HTERT RPE-1 (cell line): ENCODE results near the gene OTULIN.

Experiments
- in situ Hi-C: fragments of 300-500 bp; cut with MboI; formaldehyde crosslinking; loops from 4 replicates; pipeline ENCODE4 v1.14.3; 2020; ENCODE audit warnings: low sequenced_read_pairs

Gene OTULIN

GRCh38 chr5:14696057-14696456 is 31.5 kb downstream of the OTULIN start:
- in situ Hi-C loops, result no loop called here

DNA sequence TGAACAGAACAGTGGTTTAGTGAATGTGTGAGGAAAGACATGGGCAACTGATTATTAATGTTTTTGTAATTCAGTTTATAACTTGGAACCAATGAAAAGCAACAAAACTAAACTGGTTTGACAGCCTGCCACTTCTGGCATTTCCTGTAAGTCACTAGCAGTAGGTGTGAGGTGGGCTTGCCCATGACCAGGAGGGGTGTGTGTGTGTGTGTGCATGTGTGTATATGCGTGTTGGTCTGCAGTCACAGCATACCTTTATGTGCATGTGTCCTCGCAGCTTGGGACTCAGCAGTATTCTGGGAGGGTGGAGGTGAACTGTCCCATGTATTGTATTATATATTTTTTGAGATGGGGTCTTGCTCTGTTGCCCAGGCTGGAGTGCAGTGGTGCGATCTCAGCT is 32.3 kb downstream of the OTULIN start:
- in situ Hi-C loops, result no loop called here

DNA sequence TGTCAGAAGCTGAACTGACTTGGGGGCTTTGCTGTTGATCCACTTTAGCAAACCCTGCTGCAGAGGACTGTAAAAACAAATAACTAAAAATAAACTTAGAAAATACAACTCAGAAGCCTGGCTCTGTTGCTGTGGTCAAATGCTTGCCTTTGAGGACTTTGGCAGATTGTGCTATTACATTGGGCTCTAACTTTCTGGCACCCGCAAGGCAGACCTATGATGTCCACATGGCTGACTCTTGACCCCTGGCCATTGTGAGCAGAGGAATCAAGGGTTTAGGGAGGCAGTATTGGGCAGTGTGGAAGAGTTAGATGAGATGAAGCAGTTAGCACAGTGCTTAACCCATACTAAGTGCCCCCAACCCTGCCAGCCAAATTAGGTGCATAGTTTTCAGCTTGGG is 34.0 kb downstream of the OTULIN start:
- in situ Hi-C loops, result no loop called here

DNA sequence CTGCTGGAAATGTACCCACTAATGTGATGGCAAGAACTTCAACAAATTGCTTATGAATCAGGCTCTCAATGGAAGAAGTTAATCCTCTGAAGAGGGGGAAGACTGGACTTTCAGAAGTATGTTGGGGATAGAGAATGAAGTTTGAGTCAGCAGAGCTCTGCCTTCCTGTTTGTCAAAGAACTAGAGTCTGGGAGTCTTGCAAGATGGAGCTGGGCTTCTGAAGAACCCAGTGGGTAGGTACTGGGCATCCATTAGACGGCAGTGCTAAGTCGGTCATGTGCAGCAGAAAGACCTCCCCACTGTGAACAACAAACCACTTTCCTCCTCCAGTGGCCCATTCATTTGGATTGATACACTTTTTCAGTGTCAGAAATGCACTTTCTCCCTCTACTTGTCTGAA is 34.6 kb downstream of the OTULIN start:
- in situ Hi-C loops, result no loop called here

DNA sequence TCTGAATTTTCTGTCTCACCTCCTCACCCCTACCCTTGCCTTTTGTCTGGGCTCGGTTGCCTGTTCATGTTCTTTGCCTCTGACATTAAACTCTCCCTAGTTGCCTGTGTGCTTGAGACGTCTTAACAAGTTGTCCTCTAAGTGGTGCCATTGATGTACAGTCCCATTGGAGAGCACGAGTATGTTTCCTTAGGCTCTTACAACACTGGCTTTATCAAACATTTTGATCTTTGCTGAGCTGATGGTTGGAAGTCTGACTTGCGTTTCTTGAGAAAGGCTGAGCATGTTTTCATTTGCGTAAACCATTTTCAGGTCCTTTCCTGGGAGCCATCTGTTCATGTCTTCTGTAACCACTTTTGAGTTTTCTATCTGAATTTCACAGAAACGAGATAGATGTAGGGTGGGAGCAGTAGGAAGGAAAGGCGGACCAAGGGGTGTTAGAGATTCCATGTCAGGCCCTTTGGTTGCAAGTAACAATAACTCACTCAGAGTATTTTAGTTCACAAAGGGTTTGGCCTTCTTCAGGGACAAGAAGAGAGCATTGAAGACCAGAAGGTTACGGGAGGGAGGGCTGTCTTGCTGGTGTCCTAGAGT is 35.4 kb downstream of the OTULIN start:
- in situ Hi-C loops, result no loop called here

DNA sequence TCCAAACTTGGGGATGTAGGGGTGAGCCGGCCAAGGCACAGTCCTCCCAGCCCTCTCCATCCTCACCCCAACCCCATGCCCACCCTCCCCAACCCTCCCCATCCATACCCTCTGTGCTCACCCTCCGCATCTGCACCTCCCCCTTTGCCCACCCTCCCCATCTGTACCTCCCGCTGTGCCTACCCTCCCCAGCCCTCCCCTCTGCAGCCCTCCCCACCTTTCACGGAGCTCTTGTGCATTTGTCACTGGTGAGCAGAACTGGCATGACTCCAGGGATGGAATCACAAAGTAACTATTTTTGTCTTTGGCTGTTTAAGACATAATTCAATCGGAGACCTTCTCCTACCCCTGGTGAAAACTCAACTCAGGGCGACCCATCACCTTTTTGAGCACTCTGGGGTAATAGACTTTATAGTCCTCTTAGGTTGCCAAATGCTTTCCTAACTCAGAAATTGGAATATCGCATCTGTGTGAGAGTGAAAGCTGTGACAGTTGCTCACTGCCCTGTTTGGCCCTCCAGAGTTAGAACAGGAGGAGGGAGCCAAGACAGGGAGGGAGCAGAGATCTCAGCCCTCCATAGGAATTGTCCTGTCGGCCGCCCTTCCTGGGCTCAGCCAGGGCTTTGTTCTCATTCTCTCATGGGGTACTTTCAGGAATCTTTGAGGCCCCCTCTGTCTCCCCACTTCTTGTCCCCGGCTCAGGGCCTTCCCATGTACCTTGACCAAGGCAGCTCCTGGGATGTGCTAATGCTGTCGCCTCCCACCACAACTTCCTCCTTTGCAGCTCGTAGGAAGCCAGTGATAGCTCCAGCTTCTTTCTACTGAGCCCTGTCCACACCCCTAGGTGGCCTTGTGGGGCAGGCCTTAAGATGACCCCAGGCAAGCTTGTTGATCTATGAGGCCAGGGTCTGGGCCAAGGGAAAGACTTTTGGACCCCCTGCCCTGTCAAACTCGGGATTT is 36.2 kb downstream of the OTULIN start:
- in situ Hi-C loops, result no loop called here

GRCh38 chr5:14701556-14701955 is 37.0 kb downstream of the OTULIN start:
- in situ Hi-C loops, result no loop called here

DNA sequence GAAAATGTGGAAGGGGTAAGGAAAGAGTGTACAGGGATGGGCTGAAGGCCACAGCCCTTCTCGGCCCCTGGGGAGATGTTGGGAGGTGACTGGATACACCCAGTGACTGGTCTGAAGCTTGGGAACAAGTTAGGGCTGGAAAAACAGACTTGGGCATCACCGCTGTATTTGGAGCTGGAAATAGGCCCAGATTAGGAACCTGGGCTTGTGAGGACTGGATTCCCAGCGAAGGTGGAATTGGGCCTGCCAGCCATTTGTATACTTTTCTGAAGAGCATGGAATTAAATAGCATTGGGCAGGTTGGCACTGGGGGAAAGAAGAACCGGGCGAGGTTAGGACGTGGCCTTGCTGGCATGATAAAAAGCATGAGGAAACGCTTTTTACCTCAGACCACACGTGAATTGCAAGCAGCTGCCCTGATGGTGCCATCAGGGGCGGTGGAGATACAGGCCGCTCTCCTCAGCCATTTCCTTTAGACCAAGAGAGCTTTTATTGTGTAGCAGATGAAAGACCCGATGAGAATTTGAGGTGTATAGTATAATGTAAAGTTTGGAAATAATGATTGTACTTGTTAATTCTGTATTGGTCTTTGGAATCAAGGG is 37.8 kb downstream of the OTULIN start:
- in situ Hi-C loops, result no loop called here

DNA sequence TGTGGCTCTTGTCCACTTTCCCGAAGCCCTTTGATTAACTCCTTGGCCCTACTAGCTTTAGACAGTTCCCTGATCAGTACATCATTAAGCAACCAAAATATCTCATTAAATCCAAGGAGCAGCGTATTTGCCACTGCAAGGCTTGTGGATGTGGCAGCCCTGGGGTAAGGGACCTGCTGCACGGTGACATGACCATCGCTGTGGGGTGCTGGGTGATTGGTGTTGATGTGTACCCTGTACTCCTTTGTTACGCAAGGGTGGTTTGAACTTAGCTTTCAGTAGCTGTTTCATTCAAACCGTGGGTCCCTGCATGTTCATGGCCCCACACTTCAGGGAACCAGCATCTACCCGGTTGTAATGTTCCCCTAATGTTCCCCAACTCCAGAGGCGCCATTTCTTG is 41.0 kb downstream of the OTULIN start:
- in situ Hi-C loops, result no loop called here

GRCh38 chr5:14706615-14707021 is 42.1 kb downstream of the OTULIN start:
- in situ Hi-C loops, result no loop called here

DNA sequence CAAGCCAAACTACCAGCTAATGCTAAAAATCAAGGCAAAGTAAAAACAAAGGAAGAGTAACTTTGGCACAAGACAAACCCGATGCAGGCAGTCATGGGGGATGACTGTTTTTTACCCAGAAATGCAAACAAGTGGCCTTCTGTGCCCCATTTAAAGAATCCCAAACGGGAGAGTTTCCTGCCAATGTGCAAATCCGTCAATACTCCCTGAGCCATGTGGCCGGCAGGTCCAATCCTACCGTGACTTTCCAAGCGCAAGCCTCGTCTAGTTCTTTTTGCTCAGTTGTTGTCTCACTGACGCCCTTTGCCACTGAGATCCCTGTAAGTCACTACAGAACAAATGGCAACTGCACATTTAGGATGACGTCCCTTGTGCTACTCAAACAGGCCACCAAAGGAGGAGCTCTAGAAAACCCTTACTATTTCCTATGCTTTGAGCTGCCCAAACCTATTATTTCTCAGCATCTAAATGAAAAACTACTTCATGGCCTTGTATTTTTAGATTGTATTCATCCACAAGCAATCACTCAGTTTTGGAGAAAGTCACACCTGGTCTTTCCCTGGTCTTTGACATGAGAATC is 43.4 kb downstream of the OTULIN start:
- in situ Hi-C loops, result no loop called here

DNA sequence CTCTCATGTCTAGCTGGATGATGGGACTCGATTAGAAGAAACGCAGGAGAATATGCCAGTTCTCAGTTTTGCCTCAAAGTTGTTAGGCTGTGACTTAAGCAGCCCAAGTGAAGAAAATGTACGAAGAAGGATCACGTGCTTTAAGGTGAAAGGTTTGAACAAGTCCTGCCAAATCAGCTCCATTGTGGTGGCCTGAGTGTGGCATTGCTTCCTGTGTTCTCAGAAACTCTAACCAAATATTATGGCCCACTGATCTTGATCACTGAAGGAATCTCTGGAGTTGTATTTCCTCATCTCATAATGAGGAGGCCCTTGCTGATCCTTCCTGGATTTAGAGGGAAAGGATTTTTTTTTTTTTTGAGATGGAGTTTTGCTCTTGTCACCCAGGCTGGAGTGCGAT is 44.0 kb downstream of the OTULIN start:
- in situ Hi-C loops, result no loop called here

DNA sequence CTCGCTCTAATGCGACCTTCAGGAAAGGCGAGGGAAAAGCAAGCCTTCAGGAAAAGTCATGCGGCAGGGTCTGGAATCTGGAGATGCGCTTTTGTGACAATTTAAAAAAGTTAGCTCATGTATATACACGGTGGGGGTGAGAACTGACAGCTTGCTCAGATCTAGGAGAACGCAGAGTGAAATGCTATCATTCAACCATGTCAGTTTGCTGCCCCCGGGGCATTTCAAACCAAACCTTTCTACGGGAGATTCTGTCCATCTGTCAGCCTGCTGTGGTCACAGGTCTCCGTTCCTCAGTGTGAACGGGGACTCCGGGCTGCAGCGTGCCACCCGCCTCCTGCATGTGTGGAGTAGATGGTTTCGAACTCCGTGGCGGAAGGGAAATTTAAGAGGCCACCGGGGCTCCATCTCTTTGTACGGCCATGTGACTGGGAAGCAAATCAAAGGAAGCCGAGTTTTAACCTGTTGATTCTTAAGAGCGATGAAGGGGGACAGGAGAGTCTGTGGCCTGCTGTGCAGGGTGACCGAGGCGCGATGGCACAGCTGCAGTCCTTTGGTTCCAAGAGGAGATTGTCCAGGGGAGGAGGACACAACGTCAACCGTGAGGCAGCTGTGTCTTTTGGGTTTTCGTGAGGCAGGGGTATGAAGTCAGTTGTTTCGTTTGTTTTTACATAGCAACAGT is 45.9 kb downstream of the OTULIN start:
- in situ Hi-C loops, result no loop called here

DNA sequence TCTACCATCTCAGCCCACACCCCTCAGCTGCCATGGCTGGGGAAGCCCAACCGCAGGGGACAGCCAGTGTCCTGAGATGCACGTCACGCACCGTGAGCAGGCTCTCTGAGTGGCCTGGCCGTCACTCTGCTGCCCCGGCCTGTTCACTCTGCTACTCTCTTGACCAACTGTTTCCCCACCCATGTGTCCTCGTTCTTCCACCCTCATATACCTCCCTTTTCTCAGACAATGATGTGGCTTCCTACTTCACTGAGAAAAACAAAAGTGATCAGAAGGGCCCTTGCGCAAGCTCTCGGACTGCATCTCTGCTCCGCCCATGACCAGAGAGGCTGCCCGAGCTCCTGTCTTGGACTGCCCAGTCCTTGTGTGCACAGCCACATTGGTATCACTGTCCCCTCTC is 47.6 kb downstream of the OTULIN start:
- in situ Hi-C loops, result no loop called here

- in situ Hi-C loops, result no loop called here
Observed at GRCh38 chr5:14712666-14713065, 48.1 kb downstream of the OTULIN start.

DNA sequence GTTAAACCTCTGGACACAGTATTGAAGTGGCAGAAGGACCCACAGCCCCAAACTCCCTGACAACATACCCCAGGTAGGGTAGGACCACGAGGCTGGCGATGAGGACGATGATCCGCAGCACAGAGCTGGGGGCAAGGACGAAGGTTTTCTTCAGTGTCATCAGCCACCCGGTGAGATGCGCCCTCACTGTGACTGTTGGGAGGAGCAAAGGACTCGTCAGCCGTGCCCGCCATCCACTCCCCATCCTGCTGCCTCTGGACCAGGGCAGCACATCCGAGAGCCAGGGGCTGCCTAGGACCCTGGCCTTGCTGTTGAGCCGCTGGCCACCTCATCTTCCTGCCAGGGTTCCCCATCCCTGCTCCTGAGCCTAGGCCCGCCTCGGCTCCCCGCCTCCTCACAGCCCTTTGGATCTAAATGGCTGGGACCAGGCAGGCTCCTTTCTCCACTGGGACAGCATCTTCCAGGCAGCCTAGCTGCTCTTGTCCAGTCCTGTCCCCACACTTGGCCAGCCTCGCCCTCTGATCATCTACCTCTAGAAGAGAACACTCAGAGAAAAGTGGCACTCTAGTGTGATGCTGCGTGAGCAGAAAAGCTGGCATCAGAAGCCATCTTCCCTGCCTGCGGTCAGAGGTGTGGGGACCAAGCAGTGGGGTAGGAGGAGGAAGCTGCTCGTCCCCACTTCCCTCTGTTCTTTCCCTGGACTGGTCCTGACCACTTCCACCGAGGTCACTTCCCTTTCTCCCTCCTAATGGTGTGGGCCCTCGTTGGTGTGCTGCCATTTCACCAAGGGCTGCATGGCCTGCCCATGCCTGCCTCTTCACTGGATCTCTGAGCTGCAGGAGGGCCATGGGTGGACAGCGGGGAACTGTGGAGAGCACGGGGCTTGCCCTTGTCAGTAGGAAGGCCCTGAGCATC is 49.2 kb downstream of the OTULIN start:
- in situ Hi-C loops, result no loop called here

DNA sequence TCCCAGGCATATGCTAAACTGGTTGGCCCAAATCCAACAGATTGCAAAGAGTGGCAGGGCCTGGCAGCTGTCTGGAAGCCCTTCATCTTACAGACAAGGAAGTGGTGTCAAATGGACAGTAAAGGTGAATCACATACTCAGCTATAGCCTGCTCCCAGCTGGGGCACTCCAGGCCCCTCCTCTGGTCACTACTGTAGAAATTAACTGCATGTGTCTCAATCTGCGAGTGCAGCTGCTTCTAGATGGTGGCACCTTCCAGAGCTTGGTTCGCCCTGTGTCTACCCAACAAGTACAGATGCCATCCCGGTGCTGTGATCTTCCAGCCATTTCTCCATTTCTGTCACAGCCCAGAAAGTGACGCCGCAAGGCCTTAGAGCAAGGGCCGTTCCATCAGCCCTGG is 50.2 kb downstream of the OTULIN start:
- in situ Hi-C loops, result no loop called here

DNA sequence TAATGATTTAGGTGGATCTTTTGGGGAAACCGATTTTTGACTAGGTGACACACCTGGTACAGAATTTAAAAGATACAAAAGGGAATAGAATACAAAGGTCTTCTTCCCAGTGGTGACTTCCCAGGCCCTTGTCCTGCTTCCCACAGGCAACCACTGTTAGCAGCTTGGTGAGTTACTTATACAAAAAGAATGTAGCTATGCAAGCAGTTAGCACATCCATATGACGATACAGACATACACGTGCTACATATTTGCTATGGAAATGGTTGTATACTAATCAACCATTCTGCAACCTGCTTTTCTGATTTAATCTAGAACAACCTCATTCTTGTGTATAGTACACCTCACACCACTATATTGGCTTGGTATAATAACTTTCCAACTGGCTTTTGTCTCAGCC is 51.0 kb downstream of the OTULIN start:
- in situ Hi-C loops, result no loop called here

DNA sequence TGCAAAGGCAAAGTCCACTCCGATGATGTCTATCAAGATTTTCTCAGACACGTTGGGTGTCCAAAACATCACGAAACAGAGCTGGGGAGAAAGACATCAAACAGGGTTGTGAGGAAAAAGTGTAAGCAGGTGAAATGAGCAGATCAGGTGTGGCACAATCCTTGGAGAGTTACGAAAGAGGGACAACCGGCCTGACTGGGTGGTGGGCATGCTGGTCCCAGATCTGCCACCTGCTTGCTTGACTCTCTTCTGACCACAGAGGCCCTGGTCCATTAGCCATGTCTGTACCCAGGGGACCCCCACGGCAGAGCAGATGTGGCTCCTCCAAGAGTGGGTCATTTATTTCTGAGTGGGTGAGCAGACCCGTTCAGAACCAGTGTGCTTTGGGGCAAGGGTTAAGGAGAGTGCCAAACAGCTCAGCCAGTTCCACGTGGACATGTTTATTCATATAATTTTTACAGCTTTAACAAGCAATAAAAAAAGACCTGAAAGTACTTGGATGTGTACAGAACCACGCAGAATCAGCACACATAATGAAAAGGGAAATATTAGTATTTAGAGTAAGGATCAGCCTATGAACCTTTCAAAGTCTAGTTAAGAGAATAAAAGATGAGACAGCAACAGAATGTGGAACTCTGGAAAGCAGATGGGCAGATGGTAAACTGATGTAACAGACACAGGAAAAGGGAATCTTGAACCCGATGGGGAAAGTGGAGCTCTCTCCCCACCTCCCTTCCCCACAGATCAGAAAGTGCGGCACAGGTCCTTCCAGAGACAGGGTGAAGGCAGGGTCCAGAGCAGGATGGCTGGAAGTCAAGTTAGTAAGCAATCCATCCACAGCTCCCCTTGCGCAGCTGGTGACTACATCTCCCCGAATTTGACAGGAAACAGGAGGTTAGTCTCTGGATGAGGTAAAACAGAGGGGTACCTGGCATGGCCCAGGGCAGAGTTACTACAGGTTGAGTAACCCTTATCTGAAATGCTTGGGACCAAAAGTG is 52.5 kb downstream of the OTULIN start:
- in situ Hi-C loops, result no loop called here
